ENCODE results near the gene EHD2.
"Not testable (repeated sequence)": the region's sequence is repeated elsewhere in the genome, so short reads cannot be mapped to it uniquely, and the experiment has no call there.

The EHD2 gene

DNA sequence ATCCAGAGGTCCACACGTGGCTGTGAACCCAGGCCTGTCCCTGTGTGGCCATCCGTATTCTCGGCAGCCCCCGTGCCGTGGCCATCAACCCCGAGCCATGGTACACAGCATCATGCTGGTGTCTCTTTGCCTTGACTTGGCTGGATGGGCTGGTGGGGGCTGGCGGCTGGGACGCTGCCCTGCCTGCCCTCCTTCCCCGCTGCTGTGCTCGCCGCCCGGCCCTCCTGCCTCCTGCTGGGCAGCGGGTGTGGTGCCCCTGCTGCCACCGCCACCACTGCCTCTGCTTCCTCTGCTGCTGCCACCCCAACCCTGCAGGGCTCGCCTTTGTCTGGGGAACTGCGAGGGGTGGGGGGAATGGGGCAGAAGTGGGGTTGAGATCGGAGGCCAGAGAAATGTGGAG, 19.7 kb upstream of the EHD2 start:
- no peak for DNase-seq

- no peak for DNase-seq
Observed at GRCh38 chr19:47693903-47694302, 19.3 kb upstream of the EHD2 start.

DNA sequence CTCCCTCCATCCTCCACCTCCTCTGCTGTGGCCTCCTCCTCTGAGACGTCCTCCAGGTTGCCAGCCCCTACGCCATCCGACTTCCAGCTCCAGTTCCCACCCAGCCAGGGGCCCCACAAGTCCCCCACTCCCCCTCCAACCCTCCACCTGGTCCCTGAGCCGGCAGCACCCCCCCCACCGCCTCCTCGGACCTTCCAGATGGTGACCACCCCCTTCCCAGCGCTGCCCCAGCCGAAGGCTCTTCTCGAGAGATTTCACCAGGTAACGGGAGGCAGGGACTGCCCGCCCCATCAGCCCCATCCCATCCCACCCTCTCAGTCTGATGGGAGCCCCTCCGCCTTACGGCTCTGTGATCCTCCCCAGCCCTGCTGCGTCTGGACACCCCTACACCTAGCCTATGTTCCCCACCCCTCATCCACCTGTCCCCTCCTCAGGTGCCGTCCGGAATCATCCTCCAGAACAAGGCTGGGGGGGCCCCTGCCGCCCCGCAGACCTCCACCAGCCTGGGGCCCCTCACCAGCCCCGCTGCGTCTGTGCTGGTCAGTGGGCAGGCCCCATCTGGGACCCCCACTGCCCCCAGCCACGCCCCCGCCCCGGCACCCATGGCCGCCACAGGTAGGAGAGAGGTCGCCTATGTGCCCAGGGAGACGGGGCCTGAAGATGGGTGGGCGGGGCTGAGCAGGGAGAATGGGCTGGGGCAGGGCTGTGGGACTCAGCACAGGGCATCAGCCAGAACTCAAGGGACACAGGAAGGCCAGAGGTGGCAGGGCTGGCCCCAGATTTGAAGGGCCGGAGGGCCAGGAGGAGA, 18.6 kb upstream of the EHD2 start:
- no peak for DNase-seq

DNA sequence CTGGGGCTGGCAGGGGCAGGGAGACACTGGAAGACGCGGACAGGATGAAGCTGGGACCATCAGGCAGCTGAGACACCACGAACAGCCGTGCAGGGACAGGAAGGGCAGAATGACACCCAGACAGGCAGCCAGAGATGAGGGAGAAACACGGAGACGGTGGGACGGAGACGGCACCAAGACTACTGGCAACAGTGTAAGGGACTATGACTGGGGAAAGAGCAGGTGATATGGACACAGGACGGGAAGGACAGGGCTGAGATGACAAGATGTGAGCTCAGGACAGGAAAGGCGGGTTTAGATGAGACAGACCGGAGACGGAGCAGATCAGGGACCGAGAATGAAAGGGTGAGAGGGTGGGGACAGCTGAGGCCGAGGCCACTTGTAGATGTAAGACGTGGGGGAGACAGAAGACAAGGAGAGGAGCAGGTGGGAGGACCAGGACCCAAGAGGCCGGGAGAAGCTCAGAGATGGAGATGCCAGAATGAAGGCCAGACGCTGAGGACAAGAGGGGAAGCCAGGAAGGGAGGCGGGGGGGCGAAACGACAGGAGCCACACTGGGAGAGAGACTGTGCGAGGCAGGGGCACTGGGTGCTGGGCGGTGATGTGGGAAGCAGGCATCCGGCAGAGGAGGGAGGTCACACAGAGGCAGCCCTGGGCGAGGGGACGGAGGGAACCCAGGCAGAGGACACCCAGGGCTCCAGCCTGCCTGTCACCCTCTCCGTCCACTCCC, 17.5 kb upstream of the EHD2 start:
- no peak for DNase-seq

GRCh38 chr19:47696635-47697034, 16.6 kb upstream of the EHD2 start:
- no peak for DNase-seq

GRCh38 chr19:47697863-47698609, 15.2 kb upstream of the EHD2 start:
- DNase-seq, result no peak

GRCh38 chr19:47698631-47699359, 14.4 kb upstream of the EHD2 start:
- DNase-seq, result no peak

DNA sequence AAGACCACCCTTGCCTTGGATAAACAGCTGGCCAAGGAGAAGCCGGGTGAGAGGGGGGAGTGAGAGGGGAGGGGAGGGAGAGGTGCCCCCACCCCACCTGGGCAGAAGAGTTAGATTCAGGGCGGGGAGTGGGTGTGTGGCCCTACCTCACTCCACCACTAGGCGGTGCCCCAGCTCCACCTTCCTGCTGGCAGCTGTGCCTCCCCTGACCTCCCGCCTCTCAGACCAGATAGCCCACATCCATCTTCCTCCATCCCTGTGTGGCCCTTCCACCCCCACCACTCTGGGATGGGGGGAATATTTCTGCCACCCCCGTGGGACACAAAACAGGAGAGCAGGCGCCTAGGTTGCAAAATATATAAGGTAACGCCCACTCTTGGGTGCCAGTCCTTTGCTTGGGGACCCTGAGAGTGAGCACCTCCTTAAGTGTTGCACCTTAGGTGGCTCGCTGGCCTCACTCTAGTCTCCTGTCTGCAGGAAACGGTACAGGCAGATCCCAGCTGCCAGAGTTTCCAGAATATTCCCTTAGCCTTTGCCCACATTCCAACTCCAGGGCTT, 13.8 kb upstream of the EHD2 start:
- no peak for DNase-seq

DNA sequence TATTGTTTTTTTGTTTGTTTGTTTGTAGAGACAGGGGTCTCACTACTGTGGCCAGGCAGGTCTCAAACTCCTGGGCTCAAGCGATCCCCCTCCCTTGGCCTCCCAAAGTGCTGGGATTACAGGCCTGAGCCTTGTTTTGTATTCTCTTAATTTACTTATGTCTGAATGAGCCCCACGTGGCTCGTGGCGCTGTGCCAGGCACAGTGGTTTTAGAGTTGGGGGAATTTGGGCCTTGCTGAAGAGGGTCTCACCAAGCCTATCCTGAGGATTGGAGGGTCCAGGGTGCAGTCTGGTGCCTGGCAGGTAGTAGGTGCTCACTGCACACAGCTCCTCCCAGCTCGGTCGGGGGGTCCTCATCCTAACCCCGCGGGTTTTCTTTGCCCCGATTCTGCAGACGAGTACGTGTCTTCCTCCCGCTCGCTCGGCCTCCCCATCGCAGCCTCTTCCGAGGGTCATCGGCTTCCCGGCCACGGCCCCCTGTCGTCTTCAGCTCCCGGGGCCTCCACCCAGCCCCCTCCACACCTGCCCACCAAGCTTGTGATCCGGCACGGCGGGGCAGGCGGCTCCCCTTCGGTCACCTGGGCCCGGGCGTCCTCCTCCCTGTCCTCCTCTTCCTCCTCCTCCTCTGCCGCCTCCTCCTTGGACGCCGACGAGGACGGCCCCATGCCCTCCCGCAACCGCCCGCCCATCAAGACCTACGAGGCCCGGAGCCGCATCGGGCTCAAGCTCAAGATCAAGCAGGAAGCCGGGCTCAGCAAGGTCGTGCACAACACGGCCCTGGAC, 12.1 kb upstream of the EHD2 start:
- no peak for DNase-seq

DNA sequence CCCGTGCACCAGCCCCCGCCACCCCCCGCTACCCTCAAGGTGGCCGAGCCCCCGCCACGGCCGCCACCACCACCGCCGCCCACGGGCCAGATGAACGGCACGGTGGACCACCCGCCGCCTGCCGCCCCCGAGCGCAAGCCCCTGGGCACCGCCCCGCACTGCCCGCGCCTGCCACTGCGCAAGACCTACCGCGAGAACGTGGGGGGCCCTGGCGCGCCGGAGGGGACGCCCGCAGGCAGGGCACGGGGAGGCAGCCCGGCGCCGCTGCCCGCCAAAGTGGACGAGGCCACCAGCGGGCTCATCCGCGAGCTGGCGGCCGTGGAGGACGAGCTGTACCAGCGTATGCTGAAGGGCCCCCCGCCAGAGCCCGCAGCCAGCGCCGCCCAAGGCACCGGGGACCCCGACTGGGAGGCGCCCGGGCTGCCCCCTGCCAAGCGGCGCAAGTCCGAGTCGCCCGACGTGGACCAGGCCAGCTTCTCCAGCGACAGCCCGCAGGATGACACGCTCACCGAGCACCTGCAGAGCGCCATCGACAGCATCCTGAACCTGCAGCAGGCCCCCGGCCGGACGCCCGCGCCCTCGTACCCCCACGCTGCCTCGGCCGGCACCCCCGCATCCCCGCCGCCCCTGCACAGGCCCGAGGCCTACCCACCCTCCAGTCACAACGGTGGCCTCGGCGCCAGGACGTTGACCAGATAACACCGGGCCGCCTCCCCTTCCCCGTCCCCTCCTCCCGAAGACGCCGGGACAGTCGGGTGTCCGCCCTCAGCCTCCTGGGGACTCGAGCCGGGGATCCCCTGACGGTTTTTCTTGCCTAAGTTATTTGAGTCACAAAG, 11.3 kb upstream of the EHD2 start:
- DNase-seq, result no peak

GRCh38 chr19:47702671-47703070, 10.6 kb upstream of the EHD2 start:
- no peak for DNase-seq

GRCh38 chr19:47703301-47703700, 9.9 kb upstream of the EHD2 start:
- DNase-seq, result no peak

DNA sequence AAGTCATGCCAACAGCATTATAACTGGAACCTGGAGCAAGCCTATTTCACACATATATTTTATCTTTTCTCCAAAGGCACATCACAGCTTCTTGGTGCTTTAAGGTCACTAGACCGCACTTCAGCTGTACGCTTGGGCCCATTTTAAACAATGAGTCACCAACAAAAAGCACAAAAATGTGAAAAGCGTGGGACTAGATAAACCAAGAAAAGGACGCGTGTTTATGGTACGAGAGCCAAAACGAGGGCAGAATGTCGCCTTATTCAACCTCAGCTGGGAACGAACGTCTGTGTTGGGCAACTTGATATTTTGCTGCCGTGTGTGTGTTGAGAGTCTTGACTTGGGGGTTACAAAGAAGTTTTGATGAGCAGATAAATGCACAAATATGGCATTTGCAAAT, 9.2 kb upstream of the EHD2 start:
- DNase-seq, result no peak

DNA sequence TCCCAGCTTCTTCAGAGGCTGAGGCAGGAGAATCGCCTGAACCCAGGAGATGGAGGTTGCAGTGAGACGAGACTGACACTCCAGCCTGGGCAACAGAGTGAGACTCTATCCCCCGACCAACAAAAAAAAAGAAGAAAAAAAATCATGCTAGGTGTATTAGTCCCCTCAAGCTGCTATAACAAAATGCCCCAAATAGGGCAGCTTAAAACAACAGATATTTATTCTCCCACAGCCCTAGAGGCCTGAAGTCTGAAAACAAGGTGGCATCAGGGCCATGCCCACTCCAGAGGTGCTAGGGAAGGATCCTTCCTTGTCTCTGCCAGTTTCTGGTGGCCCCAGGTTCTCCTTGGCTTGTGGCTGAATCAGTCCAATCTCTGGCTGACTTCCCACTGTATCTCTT, 8.6 kb upstream of the EHD2 start:
- DNase-seq, result no peak

GRCh38 chr19:47707135-47707925, 5.9 kb upstream of the EHD2 start:
- peak; percentile 49 for DNase-seq

GRCh38 chr19:47711652-47712242, 1.5 kb upstream of the EHD2 start:
- DNase-seq, result no peak

- DNase-seq, result no peak
Observed at GRCh38 chr19:47714339-47714738, 1.1 kb downstream of the EHD2 start.

- not testable (repeated sequence) for DNase-seq
Observed at GRCh38 chr19:47714855-47715254, 1.6 kb downstream of the EHD2 start.

- no peak for DNase-seq
Observed at GRCh38 chr19:47716270-47716937, 3.2 kb downstream of the EHD2 start.

All from NCI-H1436 treated with DMSO at 0.1 percent for 48 hours (cell line).